ENCODE results near the gene RHBDD3.

Gene RHBDD3

DNA sequence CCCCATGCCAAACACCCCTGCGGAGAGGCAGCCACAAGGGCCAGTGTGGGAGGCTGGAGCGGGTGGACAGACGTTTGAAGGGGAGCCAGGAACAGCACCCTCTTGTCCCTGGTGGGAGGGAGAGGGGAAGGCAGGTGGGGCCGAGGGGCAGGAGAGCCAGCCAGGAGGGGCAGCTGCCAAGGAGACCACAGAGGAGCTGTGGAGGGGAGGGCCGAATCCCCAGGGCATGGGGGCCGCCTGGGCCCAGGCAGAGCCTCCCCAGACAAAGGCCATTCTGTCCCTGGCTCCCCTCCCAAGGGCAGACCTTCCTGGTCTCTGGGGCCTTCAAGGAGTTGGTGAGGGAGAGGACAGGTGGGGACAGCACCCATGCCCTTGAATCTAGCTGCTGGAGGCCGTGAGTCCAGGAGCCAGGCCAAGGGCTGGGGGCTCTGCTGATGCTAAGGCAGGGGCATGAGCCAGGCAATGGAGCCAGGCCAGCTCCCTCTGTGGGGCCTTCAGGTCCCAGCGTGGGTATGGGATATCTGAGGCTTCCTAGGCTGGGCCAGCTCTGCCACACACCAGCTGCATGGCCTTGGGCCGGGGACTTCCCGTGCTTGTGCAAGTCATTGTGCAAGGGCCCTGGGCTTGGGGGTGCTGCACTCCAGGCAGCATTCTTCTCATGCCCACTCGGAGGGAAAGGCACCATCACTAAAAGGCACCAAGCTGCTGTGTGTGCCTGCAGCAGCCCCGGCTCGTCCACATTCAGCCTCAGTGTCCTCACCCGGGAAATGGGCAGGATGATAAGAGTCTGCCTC, 50.7 kb downstream of the RHBDD3 start:
- DNase-seq = no peak

- DNase-seq = no peak
Measured at GRCh38 chr22:29216011-29216872, 51.5 kb downstream of the RHBDD3 start.

GRCh38 chr22:29215012-29215860, 52.5 kb downstream of the RHBDD3 start:
- DNase-seq = no peak

- DNase-seq = no peak
Measured at GRCh38 chr22:29214232-29214631, 53.5 kb downstream of the RHBDD3 start.

GRCh38 chr22:29213493-29213892, 54.3 kb downstream of the RHBDD3 start:
- no peak for DNase-seq

- DNase-seq = no peak
Measured at GRCh38 chr22:29212743-29213142, 55.0 kb downstream of the RHBDD3 start.

- DNase-seq = no peak
Measured at GRCh38 chr22:29211466-29211865, 56.3 kb downstream of the RHBDD3 start.

DNA sequence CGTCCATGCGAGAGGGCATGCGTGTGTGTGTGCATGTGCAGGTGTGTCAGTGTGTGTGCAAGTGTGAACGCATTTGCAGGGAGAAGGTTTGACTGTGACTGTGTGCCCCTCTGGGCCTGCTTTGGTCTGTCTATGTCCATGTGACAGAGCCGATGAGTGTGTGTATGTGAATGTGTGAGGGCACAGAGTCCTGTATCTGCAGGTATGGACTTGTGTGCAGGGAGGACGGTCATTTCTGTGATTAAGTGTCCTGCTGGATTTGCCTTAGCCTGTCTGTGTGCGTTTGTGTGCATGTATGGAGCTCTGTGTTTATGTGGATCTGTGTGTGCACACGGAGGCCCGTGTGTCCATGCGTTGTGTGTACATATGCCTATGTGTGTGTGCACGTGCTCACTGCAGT, 56.7 kb downstream of the RHBDD3 start:
- no peak for DNase-seq
